Measurements from ENCODE around the gene OSCP1.

The OSCP1 gene

DNA sequence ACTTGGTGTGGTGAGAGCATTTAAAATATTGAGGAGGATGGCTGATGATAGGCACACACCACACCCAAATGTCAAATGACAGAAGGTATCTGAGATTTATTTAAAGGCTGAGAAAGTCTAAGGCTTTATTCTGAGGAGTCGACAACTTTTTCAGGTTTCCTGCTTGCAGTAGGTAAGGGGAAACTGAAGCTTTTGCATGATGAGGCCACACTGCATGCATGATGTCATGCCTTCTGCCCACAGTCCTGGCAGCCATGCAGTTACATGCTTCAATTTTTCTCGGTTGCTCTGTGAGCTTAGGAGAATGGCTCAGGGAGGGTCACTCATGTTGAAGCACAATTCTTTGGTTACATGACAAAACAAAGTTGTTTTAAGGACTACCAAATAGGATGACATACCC is 7.0 kb downstream of the OSCP1 start:
- no peak for DNase-seq

- DNase-seq: no peak
Measured at GRCh38 chr1:36442337-36442736, 7.9 kb downstream of the OSCP1 start.

DNA sequence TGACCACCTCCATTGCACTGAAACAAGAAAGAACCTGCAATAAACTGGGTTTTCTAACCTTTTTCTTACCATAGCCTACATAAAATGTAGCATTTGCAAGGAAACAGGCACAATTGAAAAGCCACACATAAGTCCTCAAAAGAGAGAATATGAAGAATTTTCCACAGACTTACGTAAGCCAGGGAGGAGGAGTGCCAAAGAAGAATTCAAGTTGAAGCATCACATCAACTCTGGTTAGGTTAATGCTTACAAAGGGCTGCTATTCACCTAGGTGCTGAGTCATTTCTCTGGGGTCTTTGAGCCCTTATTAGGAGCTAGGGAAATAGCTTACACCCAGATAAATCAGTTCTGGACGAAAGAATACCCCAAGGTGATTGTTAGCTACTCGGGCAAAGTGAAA is 9.6 kb downstream of the OSCP1 start:
- DNase-seq: no peak

DNA sequence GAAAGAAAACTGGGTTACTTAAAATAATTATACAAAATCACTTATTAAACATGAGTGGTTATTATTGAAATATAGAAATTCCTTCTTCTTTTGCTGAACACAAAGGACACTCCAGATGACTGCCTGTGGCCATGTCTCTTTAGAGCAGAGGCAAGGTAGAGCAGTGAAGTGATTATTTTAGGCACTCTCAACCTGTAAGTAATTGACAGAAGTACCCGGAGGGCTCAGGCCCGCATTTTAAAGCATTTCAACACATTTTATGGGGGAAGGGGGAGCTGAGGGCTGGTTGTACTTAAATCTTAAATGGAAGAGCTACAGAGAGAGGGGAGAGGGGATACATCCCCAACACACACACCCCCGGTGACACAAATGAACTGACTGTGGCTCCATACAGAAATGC is 10.2 kb downstream of the OSCP1 start:
- no peak for DNase-seq

DNA sequence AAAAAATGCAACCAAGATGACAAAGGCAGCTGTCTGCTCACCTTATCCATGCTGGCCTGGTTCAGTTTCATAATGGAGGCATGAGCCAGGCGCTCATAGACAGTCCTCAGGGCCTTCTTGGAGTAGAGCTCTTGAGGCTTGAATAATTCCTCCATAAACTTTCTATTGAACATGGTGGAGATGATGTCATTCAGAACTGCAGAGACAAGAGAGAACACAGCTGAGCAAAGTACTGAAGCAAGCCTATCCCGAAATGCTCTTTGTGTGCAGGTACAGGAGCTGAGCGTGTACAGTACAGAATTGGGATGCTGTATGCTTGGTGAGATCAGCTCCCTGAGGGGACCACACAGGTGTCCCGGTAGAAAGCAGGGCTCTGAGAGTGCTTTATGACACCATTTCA is 11.5 kb downstream of the OSCP1 start:
- DNase-seq: no peak

- no peak for DNase-seq
Measured at GRCh38 chr1:36436821-36437220, 13.4 kb downstream of the OSCP1 start.

DNA sequence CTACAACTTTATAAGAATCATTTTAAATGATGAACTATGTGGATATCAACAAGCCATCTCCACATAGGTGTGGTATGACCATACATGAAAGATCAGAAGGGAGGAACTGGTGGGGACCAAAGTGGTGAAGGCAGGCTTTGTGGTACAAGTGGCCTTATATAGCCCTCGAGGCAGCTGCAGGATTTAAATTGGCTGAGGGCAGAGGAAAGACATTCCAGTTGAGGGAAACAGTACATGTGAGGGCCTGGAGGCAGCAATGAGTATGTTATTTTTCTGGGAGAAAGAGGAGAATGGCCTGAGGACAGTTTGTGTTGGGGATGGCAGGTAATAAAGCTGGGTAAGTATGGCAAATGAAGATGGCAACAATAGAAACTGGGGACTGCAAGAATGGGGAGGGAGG is 17.1 kb downstream of the OSCP1 start:
- no peak for DNase-seq

DNA sequence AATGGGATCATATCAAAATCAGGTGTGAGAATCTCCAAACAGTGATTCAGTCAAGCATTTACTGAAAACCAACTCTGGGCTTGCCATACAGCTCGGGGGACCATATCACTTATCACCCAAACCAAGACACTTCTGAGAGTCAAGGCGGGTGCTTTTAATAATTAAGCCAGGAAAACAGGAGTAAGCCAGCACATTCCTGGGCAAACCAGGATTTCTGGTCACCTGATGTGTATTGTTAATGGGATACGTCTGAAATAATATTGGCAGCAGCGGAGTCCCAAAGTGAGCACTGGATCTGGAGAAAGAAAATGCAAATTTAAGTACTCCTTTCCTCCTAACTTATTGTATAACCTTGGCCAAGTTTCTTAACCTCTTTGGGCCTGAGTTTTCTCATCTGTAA is 17.6 kb downstream of the OSCP1 start:
- no peak for DNase-seq

DNA sequence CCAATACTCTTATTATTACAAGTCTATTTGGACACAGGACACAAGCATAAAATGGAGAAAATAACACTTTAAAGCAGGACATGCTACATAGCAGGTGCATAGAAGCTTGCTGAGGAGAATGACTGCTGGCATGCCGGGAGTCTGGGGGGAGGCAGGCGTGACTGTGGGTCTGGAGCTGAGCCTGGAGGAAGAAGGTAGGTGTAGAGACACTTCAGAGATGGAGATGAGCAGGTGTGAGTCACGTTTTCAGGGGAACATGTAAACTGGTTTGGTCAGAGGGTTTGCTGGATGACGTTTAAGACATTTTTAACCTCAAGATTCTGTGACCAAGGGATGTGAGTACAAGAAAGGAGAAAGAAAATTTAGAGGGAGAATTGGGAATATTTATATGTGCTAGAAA is 24.5 kb downstream of the OSCP1 start:
- no peak for DNase-seq

DNA sequence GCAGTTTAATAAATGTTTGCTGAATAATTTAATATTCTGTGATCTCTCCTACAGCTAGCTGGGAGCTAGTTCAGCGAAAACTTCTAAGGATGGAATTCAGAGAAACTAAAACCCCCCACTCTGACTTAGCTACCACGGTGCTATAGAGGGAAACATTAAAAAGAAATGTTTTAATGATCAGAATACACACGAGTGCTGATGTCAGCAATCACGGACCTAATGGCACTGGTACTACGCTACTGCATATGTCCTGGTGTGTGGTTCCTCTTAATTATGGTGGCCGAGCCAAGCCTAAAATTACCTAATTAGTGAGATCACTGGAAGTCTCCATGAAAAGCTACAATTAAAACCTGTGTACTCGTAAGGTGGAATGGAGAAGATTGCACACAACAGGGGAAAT is 28.6 kb downstream of the OSCP1 start:
- DNase-seq: no peak

GRCh38 chr1:36420836-36421317 is 29.4 kb downstream of the OSCP1 start:
- DNase-seq: peak; percentile 91

DNA sequence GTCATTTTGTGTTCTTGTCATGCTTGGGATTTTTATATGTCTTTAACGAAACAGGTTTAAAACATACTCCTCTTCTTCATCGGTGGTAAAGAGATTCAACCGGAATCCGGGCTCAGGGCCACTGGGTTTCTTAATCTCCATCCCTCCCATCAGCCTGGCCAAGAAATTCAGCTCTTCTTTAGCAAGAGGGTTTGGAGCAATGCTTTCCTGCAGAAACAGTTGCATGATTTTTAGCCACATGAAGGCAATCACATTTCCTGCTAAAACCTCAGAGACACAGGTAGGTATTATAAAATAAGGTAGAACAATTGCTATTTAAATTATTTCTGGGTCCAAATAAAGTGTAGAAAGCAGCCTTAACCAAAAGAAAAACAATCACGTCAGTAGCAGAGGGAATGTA is 29.8 kb downstream of the OSCP1 start:
- peak; percentile 3 for DNase-seq

DNA sequence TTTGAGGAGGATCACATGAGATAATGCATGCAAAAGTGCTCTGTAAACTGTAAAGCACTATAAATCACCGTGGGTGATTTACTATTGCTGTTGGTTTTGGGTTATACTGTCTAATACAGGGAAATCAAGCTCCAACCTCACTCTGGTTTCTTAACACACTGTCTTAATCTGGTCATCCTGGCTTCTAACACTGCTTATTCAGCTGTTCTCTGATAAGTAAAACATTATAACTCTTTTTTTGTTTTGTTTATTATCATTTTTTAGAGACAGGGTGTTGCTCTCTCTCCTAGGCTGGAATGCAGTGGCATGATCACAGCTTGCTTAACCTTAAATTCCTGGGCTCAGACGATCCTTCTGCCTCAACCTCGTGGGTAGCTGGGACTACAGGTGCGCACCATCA is 30.7 kb downstream of the OSCP1 start:
- no peak for DNase-seq

DNA sequence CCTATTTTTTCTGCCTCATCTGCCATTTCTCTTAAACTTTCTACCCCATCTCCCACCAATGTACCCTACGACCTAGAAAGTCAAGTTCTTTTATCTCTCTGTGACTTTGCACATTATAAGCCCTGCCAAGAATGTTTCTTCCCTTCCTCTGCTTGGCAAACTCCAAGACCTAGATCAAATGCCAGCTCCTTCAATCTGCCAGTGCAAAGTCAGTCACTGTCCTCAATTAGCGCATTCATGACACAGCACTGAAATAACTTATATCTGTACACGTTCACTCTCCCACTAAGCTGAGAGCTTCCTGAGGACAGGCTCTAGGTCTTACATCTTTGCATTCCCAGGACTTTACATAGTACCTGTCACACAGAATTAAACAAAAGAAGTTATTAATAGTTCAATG is 31.1 kb downstream of the OSCP1 start:
- no peak for DNase-seq

DNA sequence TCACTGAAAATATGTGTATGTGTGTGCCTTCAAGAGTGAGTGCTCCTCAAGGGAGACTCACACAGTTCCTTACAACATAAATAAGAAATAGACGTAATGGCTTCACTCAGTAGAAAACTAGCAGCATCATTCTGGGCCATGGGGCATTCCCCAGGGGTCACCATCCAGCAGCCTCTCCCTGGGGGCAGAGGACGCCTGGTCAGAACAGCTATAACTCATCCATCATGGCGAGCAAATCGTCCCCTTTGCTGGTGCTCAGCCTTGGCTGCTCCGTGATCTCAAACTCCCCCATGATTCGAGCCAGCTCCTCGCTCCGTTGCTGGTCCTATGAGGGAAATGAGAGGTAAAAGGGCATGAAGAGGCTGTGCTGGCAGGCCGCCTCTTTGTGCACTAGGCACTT is 32.3 kb downstream of the OSCP1 start:
- no peak for DNase-seq

GRCh38 chr1:36415661-36416326 is 34.5 kb downstream of the OSCP1 start:
- no peak for DNase-seq

GRCh38 chr1:36414384-36414783 is 35.9 kb downstream of the OSCP1 start:
- DNase-seq: no peak

GRCh38 chr1:36411674-36412648 is 38.3 kb downstream of the OSCP1 start:
- peak; percentile 86 for DNase-seq

- no peak for DNase-seq
Measured at GRCh38 chr1:36408479-36408878, 41.8 kb downstream of the OSCP1 start.

GRCh38 chr1:36406440-36406839 is 43.8 kb downstream of the OSCP1 start:
- DNase-seq: no peak

- no peak for DNase-seq
Measured at GRCh38 chr1:36402504-36402890, 47.8 kb downstream of the OSCP1 start.

GRCh38 chr1:36401602-36402503 is 48.4 kb downstream of the OSCP1 start:
- no peak for DNase-seq
